Measurements from ENCODE around the gene C2CD5. TPM values are rescaled to one million over a fixed set of nuclear protein-coding genes. Genes with fewer than 3 reads are reported as not detected.

C2CD5 gene
- total RNA-seq, 3 donors from 2014 or later (not counting 1 experiment from before 2014, with no cell fraction given): 31.2 to 42.8 (median 41.9) TPM

DNA sequence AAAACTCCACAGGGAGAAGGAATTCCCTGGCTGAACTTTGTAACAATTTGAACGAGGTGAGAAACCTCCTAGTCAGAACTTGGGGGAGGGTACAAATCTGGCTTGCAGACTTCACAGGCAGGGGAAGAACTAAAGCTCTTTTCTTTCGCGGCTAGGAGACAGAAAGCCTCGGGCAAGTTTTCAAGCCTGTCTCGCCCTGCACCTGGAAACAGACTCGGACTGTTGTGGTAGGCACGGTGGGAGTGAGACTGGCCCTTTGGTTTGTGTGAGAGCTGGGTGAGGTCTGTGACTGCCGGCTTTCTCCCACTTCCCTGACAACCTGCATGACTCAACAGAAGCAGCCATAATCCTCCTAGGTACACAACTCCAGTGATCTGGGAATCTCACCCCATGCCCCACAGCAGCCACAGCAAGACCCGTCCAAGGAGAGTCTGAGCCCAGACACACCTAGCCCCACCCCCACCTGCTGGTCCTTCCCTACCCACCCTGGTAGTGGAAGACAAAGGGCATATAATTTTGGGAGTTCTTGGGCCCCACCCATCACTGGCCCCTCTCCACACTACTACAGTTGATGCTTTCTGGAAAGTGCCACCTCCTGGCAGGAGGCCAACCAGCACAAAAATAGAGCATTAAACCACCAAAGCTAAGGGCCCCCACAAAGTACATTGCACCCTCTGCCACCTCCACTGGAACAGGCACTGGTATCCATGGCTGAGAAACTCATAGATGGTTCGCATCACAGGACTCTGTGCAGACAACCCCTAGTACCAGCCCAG is 107.1 kb downstream of the C2CD5 start:
- Mint-ChIP-seq H3K9me3 (no peaks in the 10 kb centered on the region), H3K27me3 (ENCODE audit: low read depth in 2 of 2) (peaks cover 0 to 5% of the 10 kb centered on the region in 2 donors), H3K4me3 (no peak overlapping the region), H3K36me3 (no peaks in the 10 kb centered on the region), H3K27ac (no peak overlapping the region), H3K4me1 (no peaks in the 10 kb centered on the region)
- 93% methylated on average over 10 of the region's 10 CpGs for WGBS (ENCODE audit: insufficient coverage)
- H3K36me3 ChIP-seq (ENCODE audit: control insufficient read depth, insufficient read depth, low read length): no peaks in the 10 kb centered on the region
- DNase-seq: no peak
- H3K27ac ChIP-seq (ENCODE audit: low read length): no peak overlapping the region
- no peaks in the 10 kb centered on the region for H3K27me3 ChIP-seq (ENCODE audit: control insufficient read depth, insufficient read depth, low read length)
- TF ChIP-seq, protein P1, sequence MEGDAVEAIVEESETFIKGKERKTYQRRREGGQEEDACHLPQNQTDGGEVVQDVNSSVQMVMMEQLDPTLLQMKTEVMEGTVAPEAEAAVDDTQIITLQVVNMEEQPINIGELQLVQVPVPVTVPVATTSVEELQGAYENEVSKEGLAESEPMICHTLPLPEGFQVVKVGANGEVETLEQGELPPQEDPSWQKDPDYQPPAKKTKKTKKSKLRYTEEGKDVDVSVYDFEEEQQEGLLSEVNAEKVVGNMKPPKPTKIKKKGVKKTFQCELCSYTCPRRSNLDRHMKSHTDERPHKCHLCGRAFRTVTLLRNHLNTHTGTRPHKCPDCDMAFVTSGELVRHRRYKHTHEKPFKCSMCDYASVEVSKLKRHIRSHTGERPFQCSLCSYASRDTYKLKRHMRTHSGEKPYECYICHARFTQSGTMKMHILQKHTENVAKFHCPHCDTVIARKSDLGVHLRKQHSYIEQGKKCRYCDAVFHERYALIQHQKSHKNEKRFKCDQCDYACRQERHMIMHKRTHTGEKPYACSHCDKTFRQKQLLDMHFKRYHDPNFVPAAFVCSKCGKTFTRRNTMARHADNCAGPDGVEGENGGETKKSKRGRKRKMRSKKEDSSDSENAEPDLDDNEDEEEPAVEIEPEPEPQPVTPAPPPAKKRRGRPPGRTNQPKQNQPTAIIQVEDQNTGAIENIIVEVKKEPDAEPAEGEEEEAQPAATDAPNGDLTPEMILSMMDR (IDR thresholded peaks at IDR 0.05): no peak
- no peak overlapping the region for H3K4me3 ChIP-seq (ENCODE audit: low read length)
- ATAC-seq: no peak
- intact Hi-C loops (cut with micrococcal nuclease): no loop called here
- H3K4me1 ChIP-seq (ENCODE audit: control insufficient read depth, insufficient read depth, low read length): no peaks in the 10 kb centered on the region
- no peaks in the 10 kb centered on the region for H3K9me3 ChIP-seq (ENCODE audit: control insufficient read depth, insufficient read depth, low read length)

DNA sequence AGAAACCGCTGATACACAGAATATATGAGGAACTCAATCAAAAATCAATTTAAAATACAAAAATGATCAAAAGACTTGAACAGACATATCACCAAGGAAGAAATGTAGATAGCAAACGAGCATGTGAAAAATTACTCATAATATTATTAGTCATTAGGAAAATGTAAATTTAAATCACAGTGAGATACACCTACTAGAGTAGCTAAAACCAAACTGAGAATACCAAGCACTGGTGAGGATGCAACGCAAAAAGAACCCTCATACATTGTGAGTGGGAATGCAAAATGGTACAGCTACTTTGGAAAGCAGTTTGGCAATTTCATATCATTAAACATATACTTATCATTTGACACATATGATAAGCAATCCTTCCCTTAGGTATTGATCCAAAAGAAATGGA is 108.8 kb downstream of the C2CD5 start:
- H3K36me3 Mint-ChIP-seq: no peaks in the 10 kb centered on the region
- DNase-seq: no peak
- peaks cover 0 to 5% of the 10 kb centered on the region in 2 donors for H3K4me1 Mint-ChIP-seq
- Histone ChIP-seq H3K9me3 (ENCODE audit: control insufficient read depth, insufficient read depth, low read length) (no peaks in the 10 kb centered on the region), H3K36me3 (ENCODE audit: control insufficient read depth, insufficient read depth, low read length) (no peaks in the 10 kb centered on the region), H3K27ac (ENCODE audit: low read length) (no peak overlapping the region), H3K4me1 (ENCODE audit: control insufficient read depth, insufficient read depth, low read length) (no peaks in the 10 kb centered on the region), H3K27me3 (ENCODE audit: control insufficient read depth, insufficient read depth, low read length) (no peaks in the 10 kb centered on the region), H3K4me3 (ENCODE audit: low read length) (no peak overlapping the region)
- no peak overlapping the region for H3K27ac Mint-ChIP-seq
- peaks cover 0 to 5% of the 10 kb centered on the region in 2 donors for H3K27me3 Mint-ChIP-seq (ENCODE audit: low read depth in 2 of 2)
- intact Hi-C loops (cut with micrococcal nuclease): no loop called here
- ATAC-seq: no peak
- no CpG with 5 or more reads among the region's 3 CpGs for WGBS (ENCODE audit: insufficient coverage)
- no peaks in the 10 kb centered on the region for H3K9me3 Mint-ChIP-seq
- TF ChIP-seq, protein P1 (IDR thresholded peaks at IDR 0.05): no peak
- no peak overlapping the region for H3K4me3 Mint-ChIP-seq

DNA sequence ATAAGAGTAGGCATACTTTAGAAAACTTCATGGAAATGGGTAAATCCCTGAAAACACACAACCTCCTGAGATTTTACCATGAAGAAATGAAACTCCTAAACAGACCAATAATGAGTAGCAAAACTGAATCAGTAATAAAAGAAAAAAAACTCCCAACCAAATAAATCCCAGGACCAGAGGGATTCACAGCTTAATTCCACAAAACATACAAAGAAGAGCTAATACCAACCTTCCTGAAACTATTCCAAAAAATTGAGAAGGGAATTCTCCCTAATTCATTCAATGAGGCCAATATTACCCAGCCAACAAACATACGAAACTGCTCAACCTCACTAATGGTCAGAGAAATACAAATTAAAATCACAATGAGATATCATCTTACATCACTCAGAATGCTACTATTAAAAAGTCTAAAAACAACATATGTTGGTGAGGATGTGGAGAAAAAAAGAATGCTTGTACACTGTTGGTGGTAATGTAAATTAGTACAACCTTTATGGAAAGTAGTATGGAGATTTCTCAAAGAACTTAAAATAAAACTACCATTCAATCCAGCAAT is 112.6 kb downstream of the C2CD5 start:
- Mint-ChIP-seq H3K27ac (peak overlapping the region in 1 of 2 donors; percentile 29), H3K27me3 (ENCODE audit: low read depth in 2 of 2) (peaks cover 0 to 5% of the 10 kb centered on the region in 2 donors), H3K9me3 (no peaks in the 10 kb centered on the region), H3K4me1 (peaks cover 0 to 5% of the 10 kb centered on the region in 2 donors), H3K4me3 (no peak overlapping the region), H3K36me3 (no peaks in the 10 kb centered on the region)
- H3K9me3 ChIP-seq (ENCODE audit: control insufficient read depth, insufficient read depth, low read length): no peaks in the 10 kb centered on the region
- ATAC-seq: no peak
- no peaks in the 10 kb centered on the region for H3K4me1 ChIP-seq (ENCODE audit: control insufficient read depth, insufficient read depth, low read length)
- TF ChIP-seq, protein P1 (IDR thresholded peaks at IDR 0.05): no peak
- H3K36me3 ChIP-seq (ENCODE audit: control insufficient read depth, insufficient read depth, low read length): no peaks in the 10 kb centered on the region
- 67% methylated on average over 1 of the region's 1 CpG for WGBS (ENCODE audit: insufficient coverage)
- no peak for DNase-seq
- H3K27me3 ChIP-seq (ENCODE audit: control insufficient read depth, insufficient read depth, low read length): no peaks in the 10 kb centered on the region
- intact Hi-C loops (cut with micrococcal nuclease): no loop called here
- H3K27ac ChIP-seq (ENCODE audit: low read length): no peak overlapping the region
- H3K4me3 ChIP-seq (ENCODE audit: low read length): no peak overlapping the region

Measured in natural killer cell (primary cell).